ENCODE data around the gene PLIN4. TPM values are rescaled to one million over a fixed set of nuclear protein-coding genes. Genes with fewer than 3 reads are reported as not detected.

The PLIN4 gene
- total RNA-seq, 2 experiments from 2014 or later = 0.13 to 0.32 TPM

DNA sequence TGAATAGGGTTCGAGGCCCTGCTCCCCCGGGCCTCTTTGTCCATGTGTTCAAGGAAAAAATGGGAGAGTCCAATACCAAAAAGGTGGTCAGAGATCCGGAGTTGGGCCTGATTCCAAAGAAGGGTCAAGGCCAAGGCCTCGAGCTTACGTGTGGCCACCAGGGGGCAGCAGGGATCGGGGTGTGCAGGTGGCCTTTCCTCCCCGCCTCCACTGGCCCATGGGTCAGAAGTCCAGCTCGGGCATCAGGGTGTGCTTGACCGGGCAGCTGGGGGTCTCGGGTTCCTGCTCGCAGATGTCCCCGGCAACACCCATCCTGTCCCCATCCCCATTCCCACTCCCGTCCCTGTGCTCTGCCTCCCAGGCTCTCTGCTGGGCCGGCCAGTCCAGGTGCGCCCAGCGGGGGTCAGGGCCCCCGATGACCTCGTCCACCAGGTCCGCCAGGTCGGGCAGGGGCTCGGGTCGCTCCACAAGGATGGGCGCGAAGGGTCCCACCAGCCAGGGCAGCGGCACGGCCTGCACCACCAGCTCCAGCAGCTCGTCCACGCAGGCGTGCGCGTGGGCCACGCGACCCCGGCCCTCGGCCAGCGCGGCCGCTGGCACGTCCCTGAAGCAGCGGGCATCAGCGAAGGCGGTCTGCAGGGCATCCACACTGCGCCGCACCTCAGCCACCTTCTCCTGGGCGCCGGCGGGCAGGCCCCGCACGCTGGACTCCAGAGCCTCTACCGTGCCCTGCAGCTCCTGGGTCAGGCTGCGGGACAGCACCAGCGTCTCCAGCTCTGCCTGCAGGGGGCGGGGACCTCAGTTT lies 5.2 kb upstream of the PLIN4 start:
- H3K9me3 ChIP-seq (ENCODE audit: low read length) = no peaks in the 10 kb centered on the region
- no peak overlapping the region for H3K4me2 ChIP-seq (ENCODE audit: low read length)
- TF ChIP-seq EZH2phosphoT487 (IDR thresholded peaks at IDR 0.05; ENCODE audit: borderline replicate concordance, low read depth, low read length) = no peak
- TF ChIP-seq, protein P1, sequence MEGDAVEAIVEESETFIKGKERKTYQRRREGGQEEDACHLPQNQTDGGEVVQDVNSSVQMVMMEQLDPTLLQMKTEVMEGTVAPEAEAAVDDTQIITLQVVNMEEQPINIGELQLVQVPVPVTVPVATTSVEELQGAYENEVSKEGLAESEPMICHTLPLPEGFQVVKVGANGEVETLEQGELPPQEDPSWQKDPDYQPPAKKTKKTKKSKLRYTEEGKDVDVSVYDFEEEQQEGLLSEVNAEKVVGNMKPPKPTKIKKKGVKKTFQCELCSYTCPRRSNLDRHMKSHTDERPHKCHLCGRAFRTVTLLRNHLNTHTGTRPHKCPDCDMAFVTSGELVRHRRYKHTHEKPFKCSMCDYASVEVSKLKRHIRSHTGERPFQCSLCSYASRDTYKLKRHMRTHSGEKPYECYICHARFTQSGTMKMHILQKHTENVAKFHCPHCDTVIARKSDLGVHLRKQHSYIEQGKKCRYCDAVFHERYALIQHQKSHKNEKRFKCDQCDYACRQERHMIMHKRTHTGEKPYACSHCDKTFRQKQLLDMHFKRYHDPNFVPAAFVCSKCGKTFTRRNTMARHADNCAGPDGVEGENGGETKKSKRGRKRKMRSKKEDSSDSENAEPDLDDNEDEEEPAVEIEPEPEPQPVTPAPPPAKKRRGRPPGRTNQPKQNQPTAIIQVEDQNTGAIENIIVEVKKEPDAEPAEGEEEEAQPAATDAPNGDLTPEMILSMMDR (conservative IDR thresholded peaks at IDR 0.05; ENCODE audit: low read length) = peak; percentile 76
- BruUV-seq (replicated peaks) = no TSS peak
- H3K4me3 ChIP-seq (ENCODE audit: low read depth, low read length, poor library complexity, severe bottlenecking) = no peak overlapping the region
- intact Hi-C loops (cut with micrococcal nuclease; ENCODE audit: unreplicated experiment) = no loop called here
- H2AFZ ChIP-seq (ENCODE audit: low read length) = no peak overlapping the region
- no peaks in the 10 kb centered on the region for H3K79me2 ChIP-seq (ENCODE audit: insufficient read depth, low read depth, low read length)
- no peaks in the 10 kb centered on the region for H3K9me2 ChIP-seq (ENCODE audit: insufficient read depth, low read length)
- no peaks in the 10 kb centered on the region for H3K36me3 ChIP-seq (ENCODE audit: insufficient read depth, low read length)
- POLR2A ChIA-PET = interaction anchor here (0.8 kb wide), 1 partner anchor 11 kb away, joined by 3 read pairs; the partner anchor contains the start of gene PLIN5
- no peaks in the 10 kb centered on the region for H4K20me1 ChIP-seq (ENCODE audit: insufficient read depth, low read length)
- CTCF ChIA-PET (ENCODE audit: unreplicated experiment) = interaction anchor here (1.6 kb wide), 1 partner anchor 12 kb away, joined by 4 read pairs; the partner anchor contains the start of gene PLIN5
- no peaks in the 10 kb centered on the region for H3K4me1 ChIP-seq (ENCODE audit: insufficient read depth, low read length, poor library complexity, severe bottlenecking)
- DNase-seq (ENCODE audit: low spot score) = peak; percentile 33
- no peak overlapping the region for H3K27ac ChIP-seq (ENCODE audit: low read depth, low read length, poor library complexity, severe bottlenecking)

DNA sequence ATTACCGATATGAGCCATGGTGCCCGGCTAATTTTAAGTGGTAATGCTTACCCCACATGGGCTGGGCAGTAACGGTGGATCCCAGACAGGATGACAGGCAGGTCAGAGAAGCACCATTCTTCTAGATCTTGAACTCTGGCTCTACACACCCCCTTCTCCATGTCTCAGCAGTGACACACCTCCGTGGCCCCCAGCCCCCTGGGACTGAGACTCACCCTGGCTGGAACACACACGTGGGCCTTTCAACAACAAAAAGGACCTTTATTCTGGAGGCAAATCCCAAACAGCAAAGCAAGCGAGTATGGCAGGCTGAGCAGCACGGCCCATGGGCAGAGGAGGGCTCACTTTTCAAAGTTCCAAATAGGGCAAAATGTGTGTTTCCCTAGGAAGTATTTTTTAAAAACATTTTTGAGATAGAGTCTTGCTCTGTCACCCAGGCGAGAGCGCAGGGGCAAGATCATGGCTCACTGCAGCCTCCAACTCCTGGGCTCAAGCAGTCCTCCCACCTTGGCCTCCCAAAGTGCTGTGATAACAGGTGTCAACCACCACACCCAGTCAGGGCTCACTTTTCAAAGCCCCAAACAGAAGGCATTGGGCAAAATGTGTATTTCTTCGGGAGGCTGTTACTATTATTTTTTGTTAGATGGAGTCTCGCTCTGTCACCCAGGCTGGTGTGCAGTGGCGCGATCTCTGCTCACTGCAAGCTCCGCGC lies 4.2 kb upstream of the PLIN4 start:
- Histone ChIP-seq H3K9me3 (ENCODE audit: low read length) (no peaks in the 10 kb centered on the region), H4K20me1 (ENCODE audit: insufficient read depth, low read length) (no peaks in the 10 kb centered on the region), H3K79me2 (ENCODE audit: insufficient read depth, low read depth, low read length) (no peaks in the 10 kb centered on the region), H3K4me2 (ENCODE audit: low read length) (no peak overlapping the region), H3K4me3 (ENCODE audit: low read depth, low read length, poor library complexity, severe bottlenecking) (no peak overlapping the region), H3K27ac (ENCODE audit: low read depth, low read length, poor library complexity, severe bottlenecking) (no peak overlapping the region), H3K36me3 (ENCODE audit: insufficient read depth, low read length) (no peaks in the 10 kb centered on the region), H2AFZ (ENCODE audit: low read length) (no peak overlapping the region), H3K4me1 (ENCODE audit: insufficient read depth, low read length, poor library complexity, severe bottlenecking) (no peaks in the 10 kb centered on the region), H3K9me2 (ENCODE audit: insufficient read depth, low read length) (no peaks in the 10 kb centered on the region)
- TF ChIP-seq EZH2phosphoT487 (IDR thresholded peaks at IDR 0.05; ENCODE audit: borderline replicate concordance, low read depth, low read length) = no peak
- TF ChIP-seq, protein P1 (conservative IDR thresholded peaks at IDR 0.05; ENCODE audit: low read length) = no peak
- intact Hi-C loops (cut with micrococcal nuclease; ENCODE audit: unreplicated experiment) = no loop called here
- no TSS peak for BruUV-seq (replicated peaks)
- no peak for DNase-seq (ENCODE audit: low spot score)
- ChIA-PET CTCF (ENCODE audit: unreplicated experiment) (interaction anchor here (1.6 kb wide), 1 partner anchor 13 kb away, joined by 4 read pairs; the partner anchor contains the start of gene PLIN5), POLR2A (interaction anchor here (0.6 kb wide), 1 partner anchor 105 kb away, joined by 3 read pairs; no protein-coding TSS in a partner anchor)
